ENCODE measurements around the gene CCT6A.
"Not testable (repeated sequence)": the region's sequence is repeated elsewhere in the genome, so short reads cannot be mapped to it uniquely, and the experiment has no call there.

CCT6A gene

DNA sequence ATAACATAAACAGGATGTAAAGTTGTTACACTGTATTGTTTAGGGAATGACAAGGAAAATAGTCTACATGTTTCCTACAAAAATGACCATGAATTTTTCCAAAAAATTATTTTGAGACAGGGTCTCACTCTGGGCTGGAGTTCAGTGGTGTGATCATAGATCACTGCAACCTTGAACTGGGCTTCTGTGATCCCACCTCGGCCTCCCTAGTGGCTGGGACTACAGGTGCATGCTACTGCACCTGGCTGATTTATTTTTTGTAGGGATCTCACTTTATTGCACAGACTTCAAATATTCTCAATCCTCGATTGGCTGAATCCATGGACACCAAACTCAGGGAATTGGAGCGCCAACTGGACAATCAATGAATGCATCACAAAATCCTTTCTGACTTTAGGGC lies 48.1 kb downstream of the CCT6A start:
- DNase-seq (ENCODE audit: low spot score) = no peak

DNA sequence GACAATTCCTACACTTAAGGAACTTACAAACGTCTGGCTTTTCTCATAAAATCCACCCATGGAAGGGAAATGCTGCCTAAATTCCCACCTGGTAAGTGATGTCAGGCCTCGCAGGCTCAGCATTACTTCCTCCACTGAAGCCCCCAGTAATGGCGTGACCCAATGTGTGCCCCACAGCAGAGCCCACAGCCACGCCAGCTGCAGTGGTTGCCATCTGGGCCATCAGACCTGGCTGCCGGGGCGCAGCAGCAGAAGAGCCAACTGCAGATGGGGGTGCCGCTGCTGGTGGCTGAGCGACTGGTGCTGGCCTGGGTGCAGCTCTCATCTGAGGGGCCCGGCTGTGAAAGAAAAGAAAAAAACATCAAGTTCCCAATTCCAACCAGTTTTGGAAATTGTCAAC lies 52.6 kb downstream of the CCT6A start:
- not testable (repeated sequence) for DNase-seq (ENCODE audit: low spot score)

DNA sequence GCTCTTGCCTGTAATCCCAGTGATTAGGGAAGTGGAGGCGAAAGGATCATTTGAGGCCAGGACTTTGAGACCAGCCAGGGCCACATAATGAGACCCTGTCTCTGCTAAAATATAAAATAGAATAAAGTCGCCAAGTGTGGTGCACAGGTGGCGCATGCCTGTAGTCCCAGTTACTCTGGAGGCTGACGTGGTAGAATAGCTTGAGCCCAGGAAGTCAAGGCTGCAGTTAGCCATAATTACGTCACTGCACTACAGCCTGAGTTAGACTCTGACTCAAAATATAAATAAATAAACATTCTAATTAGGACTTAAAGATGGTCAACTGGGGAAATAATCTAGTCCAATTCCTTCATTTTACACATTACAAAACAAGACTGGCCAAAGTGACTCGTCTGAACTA lies 53.9 kb downstream of the CCT6A start:
- DNase-seq (ENCODE audit: low spot score) = peak; percentile 47

DNA sequence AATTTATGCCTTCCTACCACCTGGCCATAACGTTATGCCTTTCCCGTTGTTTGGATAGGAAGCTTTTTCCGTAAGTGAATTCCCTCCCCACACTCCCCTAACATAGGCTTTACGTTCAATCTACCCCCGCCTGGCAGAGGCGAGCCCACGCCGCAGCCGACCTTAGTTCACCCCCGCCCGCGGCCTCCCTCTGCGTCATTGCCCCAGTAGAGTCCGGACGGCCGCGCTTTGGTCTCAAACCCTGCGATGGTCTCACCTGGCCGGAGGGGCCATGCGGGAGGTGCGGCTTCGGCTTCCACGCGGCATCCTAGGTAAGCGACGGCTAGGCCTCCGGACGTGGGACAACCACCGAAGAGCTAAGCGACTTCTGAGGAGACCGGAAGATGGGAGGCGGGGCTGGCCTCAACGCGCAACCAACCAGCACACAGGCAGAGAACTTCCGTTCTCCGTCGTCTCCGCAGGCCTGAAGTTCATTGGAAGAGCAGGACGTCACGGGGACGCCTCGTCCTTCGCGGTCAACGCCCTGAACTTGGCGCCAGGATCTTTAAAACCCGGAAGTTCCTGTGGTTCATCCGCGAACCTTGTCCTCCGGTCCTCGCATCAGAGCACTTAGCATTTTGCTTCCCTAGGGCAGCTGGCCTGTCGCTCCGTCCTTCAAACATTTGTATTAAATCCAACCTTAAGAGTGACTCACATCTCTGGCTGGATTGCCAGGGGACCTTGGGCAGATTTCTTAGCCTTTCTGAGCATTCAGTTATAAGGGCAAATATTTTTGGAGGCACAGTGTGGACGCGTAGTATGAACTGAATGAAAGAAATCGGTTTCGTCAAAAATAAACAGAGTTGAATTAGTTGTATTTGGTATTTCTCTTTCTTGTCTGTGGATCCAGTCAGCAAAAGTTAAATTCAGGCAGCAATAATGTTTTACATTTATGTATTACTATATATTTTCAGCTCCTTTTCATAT lies 54.8 kb downstream of the CCT6A start, which contains the start of gene CHCHD2:
TSS of gene CHCHD2 (minus strand) at position 369 of the 966 bp plus-strand sequence. CDS start at position 306, 63 bp downstream.
- DNase-seq (ENCODE audit: low spot score) = peak; percentile 94

DNA sequence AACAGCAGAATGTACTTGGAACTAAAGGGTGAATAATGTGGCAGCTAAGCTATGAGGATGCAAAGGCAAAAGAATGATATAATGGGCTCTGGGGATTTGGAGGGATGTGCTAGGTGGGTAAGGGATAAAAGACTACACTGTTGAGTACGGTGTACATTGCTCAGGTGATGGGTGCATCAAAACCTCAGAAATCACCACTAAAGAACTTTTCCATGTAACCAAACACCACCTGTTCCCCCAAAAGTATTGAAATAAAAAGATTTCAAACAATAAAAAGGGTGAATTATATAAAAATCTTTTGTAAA lies 56.3 kb downstream of the CCT6A start:
- DNase-seq (ENCODE audit: low spot score) = no peak

GRCh38 chr7:56110611-56111010 lies 59.0 kb downstream of the CCT6A start:
- DNase-seq (ENCODE audit: low spot score) = no peak

GRCh38 chr7:56112244-56112643 lies 60.7 kb downstream of the CCT6A start:
- not testable (repeated sequence) for DNase-seq (ENCODE audit: low spot score)
